Smooth muscle cell (in vitro differentiated cells): ENCODE results near the gene CTSC. TPM values are rescaled to one million over a fixed set of nuclear protein-coding genes. Genes with fewer than 3 reads are reported as not detected.

ENCODE experiments used
- DNase-seq: peaks from one replicate; lab custom pipeline; 2025; ENCODE audit not compliant: unreplicated experiment; lab: John Stamatoyannopoulos, UW
- H2AFZ ChIP-seq: fragments of 200-600 bp; sonication (generic); 2 replicates; pipeline ENCODE4 v1.6.0; 2016; ENCODE audit warnings: antibody characterized with exemption, low read depth, mild to moderate bottlenecking
- H3F3A ChIP-seq: fragments of 200-600 bp; sonication (generic); 2 replicates; pipeline ENCODE4 v1.6.0; 2017; ENCODE audit warnings: antibody characterized with exemption, low read depth
- H3K27ac ChIP-seq: fragments of 200-600 bp; sonication (generic); 2 replicates; pipeline ENCODE4 v1.5.1; 2016; ENCODE audit warnings: low read depth, mild to moderate bottlenecking
- H3K27me3 ChIP-seq: fragments of 200-600 bp; sonication (generic); 2 replicates; pipeline ENCODE4 v1.6.1; 2016; ENCODE audit warnings: low read depth, mild to moderate bottlenecking
- H3K36me3 ChIP-seq: fragments of 200-600 bp; sonication (generic); 2 replicates; pipeline ENCODE4 v1.5.1; 2016; ENCODE audit warnings: low read depth
- H3K4me1 ChIP-seq: fragments of 200-600 bp; sonication (generic); 2 replicates; pipeline ENCODE4 v1.5.1; 2016; ENCODE audit warnings: low read depth
- H3K4me2 ChIP-seq: fragments of 200-600 bp; sonication (generic); 2 replicates; pipeline ENCODE4 v1.6.0; 2016; ENCODE audit warnings: mild to moderate bottlenecking
- H3K4me3 ChIP-seq: fragments of 200-600 bp; sonication (generic); 2 replicates; pipeline ENCODE4 v1.5.1; 2016; ENCODE audit warnings: mild to moderate bottlenecking
- H3K79me2 ChIP-seq: fragments of 200-600 bp; sonication (generic); 2 replicates; pipeline ENCODE4 v1.6.0; 2016; ENCODE audit warnings: low read depth, mild to moderate bottlenecking
- H3K9ac ChIP-seq: fragments of 200-600 bp; sonication (generic); 2 replicates; pipeline ENCODE4 v1.6.0; 2016; ENCODE audit warnings: low read depth
- H3K9me3 ChIP-seq: fragments of 200-600 bp; sonication (generic); replicated peaks from 2 replicates; pipeline ENCODE4 v1.5.1; 2016; ENCODE audit warnings: low read depth
- H4K20me1 ChIP-seq: fragments of 200-600 bp; sonication (generic); 2 replicates; pipeline ENCODE4 v1.6.0; 2016; ENCODE audit warnings: low read depth
- CTCF ChIP-seq: fragments of 200-600 bp; sonication (generic); IDR thresholded peaks from 2 replicates; pipeline ENCODE4 v1.5.1; 2017; ENCODE audit warnings: borderline replicate concordance, mild to moderate bottlenecking, antibody characterized with exemption; ENCODE audit not compliant: insufficient read depth, poor library complexity, severe bottlenecking
- WGBS: methylation state at CpG from one replicate; pipeline ENCODE4 v1.1.7; 2016; ENCODE audit warnings: low lambda C conversion rate; 5-methylcytosine and 5-hydroxymethylcytosine counted together
- polyA plus RNA-seq: library from polyadenylated mRNA; unstranded; fragments of >200 nt; fragmentation: Nextera tagmentation; extraction: Ambion mirVana; gene quantifications from 2 replicates; pipeline ENCODE4 v1.2.1, GENCODE V29; 2016
- total RNA-seq: library from RNA; depleted of rRNA; stranded (reverse); fragments of >200 nt; gene quantifications from 2 replicates; pipeline ENCODE4 v1.2.3, GENCODE V29; 2014

The CTSC gene
- total and polyA plus RNA-seq, 2 experiments from 2014 or later, result 74.3 to 91.8 TPM

DNA sequence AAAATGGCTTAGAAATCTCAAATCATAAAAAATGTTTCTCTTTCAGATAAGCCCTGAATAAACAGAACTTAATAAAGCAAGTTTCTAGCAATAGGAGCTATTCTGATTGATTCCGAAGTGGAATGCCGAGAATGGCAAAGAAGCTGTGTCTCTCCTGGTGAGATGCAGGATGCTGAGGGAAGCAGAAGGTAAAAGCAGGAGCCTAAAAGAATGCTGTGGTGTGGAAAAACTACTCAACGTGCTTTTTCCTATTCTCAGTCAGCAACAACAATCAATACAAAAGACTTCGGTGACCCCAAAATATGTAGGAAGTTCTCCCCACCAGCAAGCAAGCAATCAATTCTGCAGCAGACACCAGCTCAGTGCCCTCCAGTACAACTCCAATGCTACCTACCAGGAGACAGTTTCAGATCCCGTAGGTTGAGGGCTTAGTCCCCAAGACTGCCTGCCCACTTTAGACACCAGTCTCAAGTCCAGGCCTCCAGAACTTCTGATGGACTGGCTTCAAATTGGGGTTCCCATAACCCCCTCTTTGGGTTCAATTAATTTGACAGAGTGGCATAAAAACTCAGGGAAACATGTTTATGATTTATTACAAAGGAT is 6.6 kb downstream of the CTSC start:
- no peaks in the 10 kb centered on the region for H3K4me1 ChIP-seq
- H3K4me2 ChIP-seq, result no peak overlapping the region
- no peak overlapping the region for H3K9ac ChIP-seq
- H2AFZ ChIP-seq, result no peak overlapping the region
- H4K20me1 ChIP-seq, result no peaks in the 10 kb centered on the region
- no peak for DNase-seq
- H3F3A ChIP-seq, result no peaks in the 10 kb centered on the region
- no peak overlapping the region for H3K27ac ChIP-seq
- no peaks in the 10 kb centered on the region for H3K27me3 ChIP-seq
- WGBS, result 94% methylated on average over 5 of the region's 5 CpGs
- no peak for TF ChIP-seq CTCF
- H3K79me2 ChIP-seq, result no peaks in the 10 kb centered on the region
- H3K9me3 ChIP-seq, result no peaks in the 10 kb centered on the region
- no peaks in the 10 kb centered on the region for H3K36me3 ChIP-seq
- no peak overlapping the region for H3K4me3 ChIP-seq

DNA sequence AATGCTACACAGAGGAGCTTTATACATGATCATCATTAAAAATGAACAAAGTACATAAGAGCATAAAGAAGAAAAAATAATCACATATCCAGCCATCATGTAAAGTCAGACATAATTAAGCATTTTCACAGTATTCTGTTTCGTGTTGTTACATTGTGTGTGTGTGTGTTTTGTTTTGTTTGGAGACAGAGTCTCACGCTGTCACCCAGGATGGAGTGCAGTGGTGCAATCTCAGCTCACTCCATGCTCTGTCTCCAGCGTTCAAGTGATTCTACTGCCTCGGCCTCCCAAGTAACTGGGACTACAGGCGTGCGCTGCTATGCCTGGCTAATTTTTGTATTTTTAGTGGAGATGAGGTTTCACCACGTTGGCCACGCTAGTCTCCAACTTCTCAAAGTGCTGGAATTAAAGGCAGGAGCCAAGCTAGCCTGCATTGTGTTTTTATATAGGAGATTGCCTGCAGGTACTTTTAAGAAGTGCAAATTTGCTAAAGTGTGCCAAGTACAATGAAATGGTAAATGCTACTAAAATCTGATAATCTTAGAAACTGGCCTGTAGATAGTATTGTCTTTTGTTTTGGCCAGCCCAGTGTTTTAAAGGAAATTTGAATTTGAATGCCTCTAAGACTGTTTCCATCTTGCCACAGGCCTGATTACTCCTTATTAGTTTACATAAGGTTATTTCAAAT is 7.8 kb downstream of the CTSC start:
- H3K36me3 ChIP-seq, result no peaks in the 10 kb centered on the region
- no peaks in the 10 kb centered on the region for H3K79me2 ChIP-seq
- H3K27me3 ChIP-seq, result no peaks in the 10 kb centered on the region
- H3K4me2 ChIP-seq, result no peak overlapping the region
- no peak overlapping the region for H3K4me3 ChIP-seq
- H3K4me1 ChIP-seq, result no peaks in the 10 kb centered on the region
- no peaks in the 10 kb centered on the region for H3K9me3 ChIP-seq
- TF ChIP-seq CTCF, result no peak
- H4K20me1 ChIP-seq, result no peaks in the 10 kb centered on the region
- 95% methylated on average over 8 of the region's 8 CpGs for WGBS
- H3F3A ChIP-seq, result no peaks in the 10 kb centered on the region
- no peak for DNase-seq
- no peak overlapping the region for H3K27ac ChIP-seq
- no peak overlapping the region for H3K9ac ChIP-seq
- H2AFZ ChIP-seq, result no peak overlapping the region

GRCh38 chr11:88327462-88328143 is 9.9 kb downstream of the CTSC start:
- no peaks in the 10 kb centered on the region for H3K27me3 ChIP-seq
- DNase-seq, result no peak
- no peak for TF ChIP-seq CTCF
- H3K9me3 ChIP-seq, result no peaks in the 10 kb centered on the region
- H3K9ac ChIP-seq, result no peak overlapping the region
- no peaks in the 10 kb centered on the region for H3K4me1 ChIP-seq
- 81% methylated on average over 3 of the region's 3 CpGs for WGBS
- H2AFZ ChIP-seq, result no peak overlapping the region
- no peaks in the 10 kb centered on the region for H3K36me3 ChIP-seq
- no peak overlapping the region for H3K27ac ChIP-seq
- H3K4me3 ChIP-seq, result no peak overlapping the region
- H3K4me2 ChIP-seq, result no peak overlapping the region
- no peaks in the 10 kb centered on the region for H3F3A ChIP-seq
- no peaks in the 10 kb centered on the region for H4K20me1 ChIP-seq
- H3K79me2 ChIP-seq, result no peaks in the 10 kb centered on the region
